Activated CD4-positive, alpha-beta T cell treated with anti-CD3 and anti-CD28 coated beads for 36 hours (primary cell): ENCODE measurements around the gene COL4A4. TPM values are rescaled to one million over a fixed set of nuclear protein-coding genes. Genes with fewer than 3 reads are reported as not detected.
"Not testable (repeated sequence)": the region's sequence is repeated elsewhere in the genome, so short reads cannot be mapped to it uniquely, and the experiment has no call there.

Experiments
- ATAC-seq: fragments of 200-7000 bp; cut with Tn5 transposase; one replicate; pipeline ENCODE4 v1.10.0; 2021; ENCODE audit warnings: mild to moderate bottlenecking, moderate library complexity
- CTCF ChIA-PET: fragments of 350-600 bp; sonication (Branson Sonifier 250); formaldehyde crosslinking; loops from one replicate; lab custom pipeline; 2021; ENCODE audit warnings: antibody characterized with exemption; lab: Charles Lee
- POLR2A ChIA-PET: fragments of 350-600 bp; sonication (Branson Sonifier 250); formaldehyde crosslinking; loops from one replicate; lab custom pipeline; 2021; ENCODE audit warnings: antibody characterized with exemption, inconsistent platforms; lab: Charles Lee
- DNase-seq: peaks from one replicate; pipeline ENCODE4 v3.0.0-alpha.2; 2020
- H3K27ac Mint-ChIP-seq: one replicate; pipeline ENCODE4 v1.8.0; 2021; ENCODE audit warnings: mixed read lengths
- H3K27me3 Mint-ChIP-seq: one replicate; pipeline ENCODE4 v1.8.0; 2021; ENCODE audit warnings: mixed read lengths
- H3K36me3 Mint-ChIP-seq: one replicate; pipeline ENCODE4 v1.8.0; 2021; ENCODE audit warnings: low read depth, mixed read lengths
- H3K4me1 Mint-ChIP-seq: one replicate; pipeline ENCODE4 v1.8.0; 2021; ENCODE audit warnings: mixed read lengths
- H3K4me3 Mint-ChIP-seq: one replicate; pipeline ENCODE4 v1.8.0; 2021; ENCODE audit warnings: mild to moderate bottlenecking, moderate library complexity, mixed read lengths
- H3K9me3 Mint-ChIP-seq: one replicate; pipeline ENCODE4 v1.8.0; 2021; ENCODE audit warnings: low read depth, mixed read lengths
- intact Hi-C, 2 experiments: fragments of 100-400 bp; cut with DNase I in 1 of 2; cut with micrococcal nuclease in 1 of 2; formaldehyde crosslinking; loops; one replicate each; pipeline versions ENCODE4 v1.14.2 to v1.15.1; 2022 to 2024; cut with DNase I, micrococcal nuclease
- total RNA-seq, 2 experiments: library from RNA; stranded (reverse); gene quantifications; one replicate each; pipeline ENCODE4 v1.2.3, GENCODE V29; 2021

The COL4A4 gene
- total RNA-seq, 2 experiments from 2014 or later = not detected

GRCh38 chr2:227106845-227107759 is 56.9 kb downstream of the COL4A4 start:
- Mint-ChIP-seq H3K9me3 (no peaks in the 10 kb centered on the region), H3K4me3 (no peak overlapping the region), H3K36me3 (no peaks in the 10 kb centered on the region), H3K4me1 (no peaks in the 10 kb centered on the region), H3K27me3 (peaks cover 2% of the 10 kb centered on the region), H3K27ac (no peak overlapping the region)
- no peak for ATAC-seq
- ChIA-PET CTCF (no interaction called here), POLR2A (no interaction called here)
- DNase-seq = peak; percentile 65
- intact Hi-C loops = loop anchor here (1.0 to 10.0 kb wide), 8 partner anchors 75 to 1438 kb away; no protein-coding TSS in a partner anchor

DNA sequence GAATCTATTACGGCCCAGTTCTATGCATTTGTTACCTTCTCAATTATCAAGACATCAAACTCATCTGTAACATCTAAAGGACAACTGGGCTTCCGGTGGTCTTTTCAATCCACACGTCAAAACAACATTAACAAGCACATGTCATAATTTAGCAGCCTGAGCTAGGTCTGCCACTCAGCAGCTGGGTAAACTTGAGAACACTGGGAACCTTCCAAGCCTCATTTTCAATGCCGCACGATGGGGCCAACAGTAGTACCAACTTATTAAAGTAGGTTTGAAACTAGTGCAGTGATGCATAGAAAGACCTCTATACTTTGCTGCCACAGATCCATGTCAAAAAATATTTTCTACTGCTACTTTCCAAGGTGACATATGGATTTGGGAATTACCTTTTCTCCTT is 60.4 kb downstream of the COL4A4 start:
- intact Hi-C loops = loop anchor here in 1 of 2 experiments (10.0 kb wide), 1 partner anchor 299 kb away; no protein-coding TSS in a partner anchor
- Mint-ChIP-seq H3K27ac (no peak overlapping the region), H3K4me1 (no peaks in the 10 kb centered on the region), H3K36me3 (no peaks in the 10 kb centered on the region), H3K4me3 (no peak overlapping the region), H3K27me3 (peaks cover 3% of the 10 kb centered on the region), H3K9me3 (no peaks in the 10 kb centered on the region)
- DNase-seq (no peak), ATAC-seq (no peak)
- POLR2A ChIA-PET = no interaction called here
- CTCF ChIA-PET = interaction anchor here (1.0 kb wide), 1 partner anchor 301 kb away, joined by 3 read pairs; no protein-coding TSS in a partner anchor

DNA sequence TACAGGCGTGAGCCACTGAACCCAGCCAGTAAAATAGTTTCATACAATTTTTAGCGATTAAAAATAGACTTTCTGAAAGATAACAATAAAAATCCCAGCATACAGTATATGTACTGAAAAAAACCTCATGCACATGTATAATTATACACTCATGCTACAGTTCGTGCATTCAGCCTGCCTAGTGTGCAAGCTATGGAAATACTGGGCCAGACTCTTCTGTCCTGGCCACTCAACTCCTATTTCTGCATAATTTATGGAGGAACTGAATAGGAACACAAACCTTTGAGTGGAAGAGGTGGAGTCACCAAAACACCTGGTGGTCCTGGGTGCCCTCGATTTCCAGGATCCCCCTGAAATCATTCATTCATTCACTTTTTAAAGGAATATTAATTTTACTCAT is 64.7 kb downstream of the COL4A4 start:
- H3K4me3 Mint-ChIP-seq = no peak overlapping the region
- DNase-seq = no peak
- ATAC-seq = no peak
- no peaks in the 10 kb centered on the region for H3K9me3 Mint-ChIP-seq
- intact Hi-C loops = no loop called here
- no peak overlapping the region for H3K27ac Mint-ChIP-seq
- no peaks in the 10 kb centered on the region for H3K4me1 Mint-ChIP-seq
- ChIA-PET CTCF (no interaction called here), POLR2A (no interaction called here)
- H3K27me3 Mint-ChIP-seq = peaks cover 3% of the 10 kb centered on the region
- H3K36me3 Mint-ChIP-seq = no peaks in the 10 kb centered on the region

DNA sequence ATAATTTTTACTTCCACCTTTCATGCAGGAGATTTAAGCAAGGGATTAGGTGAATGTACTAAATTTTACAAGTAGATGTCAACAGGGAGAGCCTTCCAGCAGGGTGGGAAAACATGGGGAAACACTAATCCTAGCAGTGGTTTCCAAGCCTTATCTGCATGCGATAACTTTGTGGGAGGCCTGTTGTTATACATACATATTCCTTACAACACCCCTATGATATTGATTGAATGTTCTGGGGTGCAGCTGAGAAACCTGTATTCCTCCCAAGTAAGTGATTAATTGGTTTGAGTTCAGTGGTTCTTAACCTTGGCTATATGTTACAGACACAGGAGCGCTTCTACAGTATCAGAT is 65.9 kb downstream of the COL4A4 start:
- intact Hi-C loops = no loop called here
- no peak overlapping the region for H3K4me3 Mint-ChIP-seq
- H3K36me3 Mint-ChIP-seq = no peaks in the 10 kb centered on the region
- H3K4me1 Mint-ChIP-seq = no peaks in the 10 kb centered on the region
- DNase-seq (no peak), ATAC-seq (no peak)
- H3K9me3 Mint-ChIP-seq = no peaks in the 10 kb centered on the region
- peaks cover 3% of the 10 kb centered on the region for H3K27me3 Mint-ChIP-seq
- ChIA-PET POLR2A (no interaction called here), CTCF (no interaction called here)
- no peak overlapping the region for H3K27ac Mint-ChIP-seq

DNA sequence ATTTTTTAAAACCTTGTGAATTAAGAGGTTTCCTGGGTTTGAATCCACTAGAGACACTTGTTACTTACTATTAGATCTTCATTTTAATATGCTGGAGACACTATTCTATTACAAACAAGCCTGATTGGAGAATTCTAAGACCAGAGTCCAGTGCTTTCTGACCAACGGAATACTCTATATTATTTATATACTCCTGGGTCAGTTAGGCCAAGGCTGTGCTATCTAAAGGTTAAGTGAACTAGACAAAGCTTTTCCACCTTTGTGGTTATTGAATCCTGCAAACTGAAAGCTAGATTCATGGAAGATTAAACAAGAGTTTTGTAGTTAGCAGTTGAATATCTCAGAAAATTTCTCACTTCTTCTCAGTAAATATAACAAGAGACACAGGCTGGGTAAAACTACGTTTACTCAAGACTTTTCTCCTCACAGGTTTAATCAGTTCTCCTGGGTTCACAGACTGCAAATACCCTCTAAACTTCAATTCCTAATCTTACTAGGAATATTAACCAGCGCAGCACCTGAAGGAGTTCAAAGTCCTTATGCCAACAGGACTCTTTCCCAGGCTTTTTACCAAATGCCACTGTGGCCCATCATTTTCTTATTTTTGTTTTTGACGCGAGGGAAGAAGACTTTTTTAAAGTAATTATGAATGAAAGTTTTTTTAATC is 66.4 kb downstream of the COL4A4 start:
- no peaks in the 10 kb centered on the region for H3K36me3 Mint-ChIP-seq
- no peaks in the 10 kb centered on the region for H3K4me1 Mint-ChIP-seq
- ChIA-PET POLR2A (no interaction called here), CTCF (no interaction called here)
- ATAC-seq (no peak), DNase-seq (no peak)
- H3K4me3 Mint-ChIP-seq = no peak overlapping the region
- intact Hi-C loops = no loop called here
- no peak overlapping the region for H3K27ac Mint-ChIP-seq
- H3K27me3 Mint-ChIP-seq = peaks cover 3% of the 10 kb centered on the region
- no peaks in the 10 kb centered on the region for H3K9me3 Mint-ChIP-seq

DNA sequence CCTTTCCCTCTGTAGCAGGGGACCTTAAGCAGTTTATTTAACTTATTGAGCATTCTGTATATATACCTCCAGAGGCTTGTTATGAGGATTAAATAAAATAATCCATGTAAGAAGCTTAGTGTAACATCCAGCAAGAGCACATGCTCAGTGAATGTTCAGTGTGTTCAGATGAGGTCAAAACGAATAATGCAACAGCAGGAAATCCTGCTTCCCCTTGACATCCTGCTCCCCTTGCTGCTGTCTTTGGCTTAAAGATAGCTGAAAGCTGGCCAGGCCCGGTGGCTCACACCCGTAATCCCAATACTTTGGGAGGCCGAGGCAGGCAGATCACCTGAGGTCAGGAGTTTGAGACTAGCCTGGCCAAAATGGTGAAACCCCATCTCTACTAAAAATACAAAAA is 68.7 kb downstream of the COL4A4 start:
- CTCF ChIA-PET = no interaction called here
- no peak overlapping the region for H3K4me3 Mint-ChIP-seq
- intact Hi-C loops = no loop called here
- H3K4me1 Mint-ChIP-seq = no peaks in the 10 kb centered on the region
- no peak for DNase-seq
- no peak overlapping the region for H3K27ac Mint-ChIP-seq
- no peaks in the 10 kb centered on the region for H3K36me3 Mint-ChIP-seq
- H3K9me3 Mint-ChIP-seq = no peaks in the 10 kb centered on the region
- H3K27me3 Mint-ChIP-seq = no peaks in the 10 kb centered on the region
- ATAC-seq = no peak
- POLR2A ChIA-PET = no interaction called here

DNA sequence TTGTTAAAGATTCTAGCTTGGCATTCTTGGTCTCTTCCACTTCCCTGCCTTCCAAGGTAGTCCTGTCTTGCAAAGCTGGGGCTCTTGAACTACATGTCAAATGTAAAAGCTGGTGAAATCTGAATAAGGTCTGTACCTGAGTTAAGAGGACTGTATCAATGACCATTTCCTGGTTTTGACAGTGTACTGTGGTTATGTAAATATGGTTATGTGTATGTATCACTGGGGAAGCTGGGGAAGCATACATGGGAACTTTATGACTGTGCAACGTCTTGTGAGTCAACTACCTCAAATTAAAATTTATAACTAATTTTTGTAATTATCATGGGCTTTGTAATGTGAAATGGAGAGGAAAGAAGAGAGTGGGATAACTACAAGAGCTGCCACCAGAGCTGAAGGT is 81.7 kb downstream of the COL4A4 start:
- H3K36me3 Mint-ChIP-seq = no peaks in the 10 kb centered on the region
- no peak for ATAC-seq
- intact Hi-C loops = no loop called here

DNA sequence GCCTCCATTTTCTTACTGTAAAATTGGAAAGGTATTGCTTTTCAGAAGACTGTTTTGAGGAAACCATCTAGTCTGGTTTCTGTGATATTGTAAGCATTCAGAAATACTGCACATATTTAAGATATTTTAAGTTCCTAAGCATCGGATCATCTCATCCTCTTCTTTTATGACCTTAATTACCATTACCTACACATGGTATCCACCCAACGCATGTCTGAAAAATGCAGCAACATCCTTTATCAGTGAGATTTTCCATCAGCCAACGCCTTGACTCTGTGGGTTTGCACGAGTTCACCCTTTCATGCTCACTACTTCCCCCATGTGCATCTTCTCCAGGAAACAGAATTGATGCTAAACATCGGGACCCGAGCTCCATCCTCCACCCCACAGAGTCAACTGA is 84.3 kb downstream of the COL4A4 start:
- ATAC-seq = no peak
- H3K27me3 Mint-ChIP-seq = peaks cover 9% of the 10 kb centered on the region
- POLR2A ChIA-PET = no interaction called here
- no peaks in the 10 kb centered on the region for H3K36me3 Mint-ChIP-seq
- no peak overlapping the region for H3K27ac Mint-ChIP-seq
- no peak for DNase-seq
- no peaks in the 10 kb centered on the region for H3K4me1 Mint-ChIP-seq
- no peak overlapping the region for H3K4me3 Mint-ChIP-seq
- CTCF ChIA-PET = no interaction called here
- intact Hi-C loops = no loop called here
- H3K9me3 Mint-ChIP-seq = no peaks in the 10 kb centered on the region

More for the DNA sequence above, 81.7 kb downstream of the COL4A4 start:
- Mint-ChIP-seq H3K27ac (no peak overlapping the region), H3K9me3 (no peaks in the 10 kb centered on the region), H3K4me3 (no peak overlapping the region), H3K27me3 (peaks cover 9% of the 10 kb centered on the region), H3K4me1 (no peaks in the 10 kb centered on the region)
- ChIA-PET POLR2A (no interaction called here), CTCF (interaction anchor here (0.6 to 1.1 kb wide), 2 partner anchors 10 to 162 kb away, joined by 3 read pairs; no protein-coding TSS in a partner anchor)
- no peak for DNase-seq

DNA sequence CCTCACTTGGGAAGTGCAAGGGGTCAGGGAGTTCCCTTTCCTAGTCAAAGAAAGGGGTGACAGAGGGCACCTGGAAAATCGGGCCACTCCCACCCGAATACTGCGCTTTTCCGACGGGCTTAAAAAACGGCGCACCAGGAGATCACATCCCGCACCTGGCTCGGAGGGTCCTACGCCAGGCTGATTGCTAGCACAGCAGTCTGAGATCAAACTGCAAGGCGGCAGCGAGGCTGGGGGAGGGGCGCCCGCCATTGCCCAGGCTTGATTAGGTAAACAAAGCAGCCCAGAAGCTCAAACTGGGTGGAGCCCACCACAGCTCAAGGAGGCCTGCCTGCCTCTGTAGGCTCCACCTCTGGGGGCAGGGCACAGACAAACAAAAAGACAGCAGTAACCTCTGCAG is 98.9 kb downstream of the COL4A4 start:
- H3K4me1 Mint-ChIP-seq, H3K27me3 Mint-ChIP-seq, POLR2A ChIA-PET, intact Hi-C loops, CTCF ChIA-PET, H3K9me3 Mint-ChIP-seq, DNase-seq, H3K36me3 Mint-ChIP-seq, ATAC-seq, H3K27ac Mint-ChIP-seq, H3K4me3 Mint-ChIP-seq: not testable (repeated sequence)

- H3K27ac Mint-ChIP-seq = no peak overlapping the region
- H3K9me3 Mint-ChIP-seq = no peaks in the 10 kb centered on the region
- ChIA-PET POLR2A (interaction anchor here (0.6 kb wide), 1 partner anchor 608 kb away, joined by 3 read pairs; no protein-coding TSS in a partner anchor), CTCF (no interaction called here)
- ATAC-seq (no peak), DNase-seq (no peak)
- no peaks in the 10 kb centered on the region for H3K36me3 Mint-ChIP-seq
- H3K4me3 Mint-ChIP-seq = no peak overlapping the region
- intact Hi-C loops = no loop called here
- no peaks in the 10 kb centered on the region for H3K4me1 Mint-ChIP-seq
- peaks cover 11% of the 10 kb centered on the region for H3K27me3 Mint-ChIP-seq
These were observed 105.1 kb downstream of the COL4A4 start for GRCh38 chr2:227058888-227059399.

GRCh38 chr2:227057743-227058447 is 106.1 kb downstream of the COL4A4 start:
- H3K27me3 Mint-ChIP-seq = peaks cover 11% of the 10 kb centered on the region
- no peak overlapping the region for H3K4me3 Mint-ChIP-seq
- ChIA-PET POLR2A (no interaction called here), CTCF (no interaction called here)
- H3K36me3 Mint-ChIP-seq = no peaks in the 10 kb centered on the region
- H3K27ac Mint-ChIP-seq = no peak overlapping the region
- H3K4me1 Mint-ChIP-seq = no peaks in the 10 kb centered on the region
- intact Hi-C loops = no loop called here
- H3K9me3 Mint-ChIP-seq = no peaks in the 10 kb centered on the region
- DNase-seq (no peak), ATAC-seq (no peak)
